Fibroblast of lung (primary cell): ENCODE measurements around the gene NEURL1. TPM values are rescaled to one million over a fixed set of nuclear protein-coding genes. Genes with fewer than 3 reads are reported as not detected.
"Not testable (repeated sequence)": the region's sequence is repeated elsewhere in the genome, so short reads cannot be mapped to it uniquely, and the experiment has no call there.

Experiments
- DNase-seq, 2 donors: peaks; one replicate each; pipeline versions ENCODE4 v3.0.0 to v3.0.0-alpha.2; 2010; ENCODE audit warnings: low read depth in 2 of 2
- H2AFZ ChIP-seq: 2 replicates; pipeline ENCODE4 v1.5.1; 2012; ENCODE audit warnings: low read length, control low read depth, inconsistent platforms
- H3K27ac ChIP-seq: 2 replicates; pipeline ENCODE4 v1.5.1; 2011; ENCODE audit warnings: low read length, control low read depth; ENCODE audit not compliant: insufficient read depth
- H3K27me3 ChIP-seq: 2 replicates; pipeline ENCODE4 v1.5.1; 2011; ENCODE audit warnings: mild to moderate bottlenecking, low read length; ENCODE audit not compliant: control insufficient read depth, insufficient read depth
- H3K36me3 ChIP-seq: 2 replicates; pipeline ENCODE4 v1.5.1; 2011; ENCODE audit warnings: low read length; ENCODE audit not compliant: control insufficient read depth, insufficient read depth
- H3K4me1 ChIP-seq: 2 replicates; pipeline ENCODE4 v1.5.1; 2011; ENCODE audit warnings: low read length; ENCODE audit not compliant: control insufficient read depth, insufficient read depth; ENCODE audit errors: extremely low read depth
- H3K4me2 ChIP-seq: 2 replicates; pipeline ENCODE4 v1.5.1; 2011; ENCODE audit warnings: low read length, control low read depth; ENCODE audit not compliant: insufficient read depth; ENCODE audit errors: extremely low read depth
- H3K4me3 ChIP-seq, 4 experiments: fragments of 200-600 bp in 1 of 4; sonication (generic) in 1 of 4; replicated peaks in 1 of 4; 2 replicates each; pipeline ENCODE4 v1.5.1; 2011 to 2016; ENCODE audit warnings: low read length in 4 of 4, low read depth in 3 of 4, mild to moderate bottlenecking in 3 of 4, control low read depth in 2 of 4, inconsistent platforms in 1 of 4, mixed read lengths in 1 of 4; ENCODE audit not compliant: insufficient read depth in 1 of 4; ENCODE audit errors: control extremely low read depth in 1 of 4
- H3K79me2 ChIP-seq: 2 replicates; pipeline ENCODE4 v1.5.1; 2012; ENCODE audit warnings: mild to moderate bottlenecking, low read length, inconsistent platforms; ENCODE audit not compliant: control insufficient read depth, insufficient read depth
- H3K9ac ChIP-seq: 2 replicates; pipeline ENCODE4 v1.5.1; 2011; ENCODE audit warnings: mild to moderate bottlenecking, low read length, control low read depth; ENCODE audit not compliant: insufficient read depth
- H3K9me3 ChIP-seq: 2 replicates; pipeline ENCODE4 v1.5.1; 2012; ENCODE audit warnings: low read depth, low read length; ENCODE audit not compliant: control insufficient read depth, insufficient read depth
- H4K20me1 ChIP-seq: 2 replicates; pipeline ENCODE4 v1.5.1; 2011; ENCODE audit warnings: low read length; ENCODE audit not compliant: control insufficient read depth, insufficient read depth; ENCODE audit errors: extremely low read depth
- CTCF ChIP-seq, 2 donors: IDR thresholded peaks in 1 of 2; conservative IDR thresholded peaks in 1 of 2; 1 replicate in 1 of 2; 2 replicates in 1 of 2; pipeline ENCODE4 v1.5.1; 2011 to 2012; ENCODE audit warnings: low read length in 2 of 2, control low read depth in 1 of 2, inconsistent platforms in 1 of 2, low read depth in 1 of 2, mild to moderate bottlenecking in 1 of 2
- EZH2 ChIP-seq: IDR thresholded peaks from 2 replicates; pipeline ENCODE4 v1.5.1; 2012; ENCODE audit warnings: low read length, control low read depth, mild to moderate bottlenecking; ENCODE audit errors: missing control alignments
- polyA plus RNA-seq, 2 donors: library from polyadenylated mRNA; depleted of rRNA in 1 of 2; stranded (reverse) in 1 of 2; unstranded in 1 of 2; fragments of >200 nt; gene quantifications; 2 replicates each; pipeline ENCODE4 v1.2.1, GENCODE V29; 2011 to 2012; ENCODE audit warnings: missing spikeins in 1 of 2
- total RNA-seq: library from RNA; depleted of rRNA; stranded (reverse); fragments of >200 nt; gene quantifications from 2 replicates; pipeline ENCODE4 v1.2.1, GENCODE V29; 2014

The NEURL1 gene
- total and polyA plus RNA-seq, 2 donors (not counting 1 experiment from before 2014, with no cell fraction given), result 0.12 TPM; not detected in 1

GRCh38 chr10:103517234-103518085 lies 24.0 kb downstream of the NEURL1 start:
- Histone ChIP-seq H3K4me3 (no peak overlapping the region), H4K20me1 (no peaks in the 10 kb centered on the region), H3K36me3 (no peaks in the 10 kb centered on the region), H3K79me2 (no peaks in the 10 kb centered on the region), H3K27ac (no peak overlapping the region), H3K27me3 (peaks cover 4% of the 10 kb centered on the region), H2AFZ (no peak overlapping the region), H3K9ac (no peak overlapping the region), H3K4me1 (no peaks in the 10 kb centered on the region), H3K9me3 (no peaks in the 10 kb centered on the region), H3K4me2 (no peak overlapping the region)
- no peak for TF ChIP-seq CTCF (conservative IDR thresholded peaks at IDR 0.05 in 1 of 2, IDR thresholded peaks at IDR 0.05 in 1 of 2; ENCODE audit: low read depth in 1 of 2, low read length in 2 of 2)
- no peak for TF ChIP-seq EZH2
- no peak for DNase-seq

- Histone ChIP-seq H3K4me1 (no peaks in the 10 kb centered on the region), H3K4me2 (no peak overlapping the region), H3K27me3 (peaks cover 4% of the 10 kb centered on the region), H3K9ac (no peak overlapping the region), H3K36me3 (no peaks in the 10 kb centered on the region), H3K9me3 (no peaks in the 10 kb centered on the region), H3K4me3 (no peak overlapping the region), H4K20me1 (no peaks in the 10 kb centered on the region), H3K27ac (no peak overlapping the region), H3K79me2 (no peaks in the 10 kb centered on the region), H2AFZ (no peak overlapping the region)
- TF ChIP-seq CTCF (conservative IDR thresholded peaks at IDR 0.05 in 1 of 2, IDR thresholded peaks at IDR 0.05 in 1 of 2; ENCODE audit: low read depth in 1 of 2, low read length in 2 of 2) (no peak), EZH2 (no peak)
- DNase-seq, result no peak
These were observed 26.3 kb downstream of the NEURL1 start for GRCh38 chr10:103519798-103520197.

GRCh38 chr10:103522006-103522405 lies 28.5 kb downstream of the NEURL1 start:
- H2AFZ ChIP-seq, H3K4me2 ChIP-seq, H3K36me3 ChIP-seq, H3K27ac ChIP-seq, H3K27me3 ChIP-seq, H3K9ac ChIP-seq, H4K20me1 ChIP-seq, DNase-seq, H3K9me3 ChIP-seq, H3K79me2 ChIP-seq, H3K4me3 ChIP-seq, H3K4me1 ChIP-seq: not testable (repeated sequence)
